Measurements from ENCODE around the gene PTGFR.

DNA sequence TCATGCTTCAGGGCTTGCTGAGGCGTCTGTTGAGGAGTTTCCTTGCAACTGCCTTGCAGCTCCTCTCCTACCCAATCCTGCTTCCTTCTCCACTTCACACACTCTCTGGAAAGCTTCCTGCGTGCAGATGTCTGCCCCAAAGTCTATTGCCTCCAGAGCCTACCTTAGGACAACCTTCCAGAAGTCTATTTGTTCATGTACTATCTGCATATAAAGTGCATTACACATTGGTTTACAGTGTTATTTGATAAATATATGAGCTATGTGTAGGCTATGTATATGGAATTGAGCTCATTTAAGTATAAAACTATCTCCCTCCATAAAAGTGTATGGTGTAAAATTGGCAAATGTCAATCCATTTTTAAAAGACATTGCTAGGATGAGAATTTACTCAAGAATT lies 9.8 kb downstream of the PTGFR start:
- TF ChIP-seq, protein P1, sequence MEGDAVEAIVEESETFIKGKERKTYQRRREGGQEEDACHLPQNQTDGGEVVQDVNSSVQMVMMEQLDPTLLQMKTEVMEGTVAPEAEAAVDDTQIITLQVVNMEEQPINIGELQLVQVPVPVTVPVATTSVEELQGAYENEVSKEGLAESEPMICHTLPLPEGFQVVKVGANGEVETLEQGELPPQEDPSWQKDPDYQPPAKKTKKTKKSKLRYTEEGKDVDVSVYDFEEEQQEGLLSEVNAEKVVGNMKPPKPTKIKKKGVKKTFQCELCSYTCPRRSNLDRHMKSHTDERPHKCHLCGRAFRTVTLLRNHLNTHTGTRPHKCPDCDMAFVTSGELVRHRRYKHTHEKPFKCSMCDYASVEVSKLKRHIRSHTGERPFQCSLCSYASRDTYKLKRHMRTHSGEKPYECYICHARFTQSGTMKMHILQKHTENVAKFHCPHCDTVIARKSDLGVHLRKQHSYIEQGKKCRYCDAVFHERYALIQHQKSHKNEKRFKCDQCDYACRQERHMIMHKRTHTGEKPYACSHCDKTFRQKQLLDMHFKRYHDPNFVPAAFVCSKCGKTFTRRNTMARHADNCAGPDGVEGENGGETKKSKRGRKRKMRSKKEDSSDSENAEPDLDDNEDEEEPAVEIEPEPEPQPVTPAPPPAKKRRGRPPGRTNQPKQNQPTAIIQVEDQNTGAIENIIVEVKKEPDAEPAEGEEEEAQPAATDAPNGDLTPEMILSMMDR (IDR thresholded peaks at IDR 0.05; ENCODE audit: insufficient read depth, low read length, poor library complexity, severe bottlenecking) = no peak
- no peak for TF ChIP-seq EZH2phosphoT487 (conservative IDR thresholded peaks at IDR 0.05; ENCODE audit: low read length)
